K562 (cell line): Measurements from ENCODE around the gene ZDHHC8. TPM values are rescaled to one million over a fixed set of nuclear protein-coding genes. Genes with fewer than 3 reads are reported as not detected.

Source experiments
- JUNB ChIP-seq: fragments of 450-650 bp; formaldehyde crosslinking; conservative IDR thresholded peaks from 2 replicates; pipeline ENCODE4 v1.4.0; 2020; ENCODE audit warnings: mild to moderate bottlenecking
- MCM3 ChIP-seq: fragments of 450-650 bp; IDR thresholded peaks from 2 replicates; pipeline ENCODE4 v1.6.1; 2016
- MED1 ChIP-seq: sonication (generic); formaldehyde crosslinking; IDR thresholded peaks from 2 replicates; pipeline ENCODE4 v1.8.1; 2023; ENCODE audit warnings: missing genetic modification reagents, borderline replicate concordance
- MIER1 ChIP-seq: fragments of 450-650 bp; IDR thresholded peaks from 2 replicates; pipeline ENCODE4 v1.6.1; 2016; ENCODE audit warnings: antibody characterized with exemption, mild to moderate bottlenecking, low read depth
- NFE2 ChIP-seq: IDR thresholded peaks from 2 replicates; pipeline ENCODE4 v1.6.1; 2014; ENCODE audit warnings: antibody characterized with exemption, low read depth
- SRSF7 ChIP-seq: fragments of 200-400 bp; formaldehyde crosslinking; optimal IDR thresholded peaks from 2 replicates; pipeline ENCODE3; 2017; ENCODE audit warnings: mild to moderate bottlenecking, low read depth, low read length
- TCF3 ChIP-seq: sonication (generic); formaldehyde crosslinking; IDR thresholded peaks from 2 replicates; pipeline ENCODE4 v1.4.0; 2020; ENCODE audit warnings: mild to moderate bottlenecking, missing genetic modification reagents
- TEAD1 ChIP-seq, 2 experiments: fragments of 450-650 bp in 1 of 2; sonication (generic) in 1 of 2; formaldehyde crosslinking; IDR thresholded peaks; 2 replicates each; pipeline versions ENCODE4 v1.4.0 to v1.8.0; 2020 to 2022; ENCODE audit warnings: mild to moderate bottlenecking in 2 of 2, missing genetic modification reagents in 1 of 2
- TSC22D4 ChIP-seq: fragments of 450-650 bp; IDR thresholded peaks from 2 replicates; pipeline ENCODE4 v1.6.1; 2016; ENCODE audit warnings: missing genetic modification characterization, missing biosample characterization, control low read depth
- ZFP30 ChIP-seq: fragments of 250-450 bp; sonication (Bioruptor Pico); IDR thresholded peaks from 2 replicates; pipeline ENCODE4 v1.8.0; 2022; ENCODE audit warnings: moderate library complexity, mild to moderate bottlenecking, inconsistent platforms, borderline replicate concordance
- polyA plus RNA-seq, 8 experiments: library from polyadenylated mRNA; depleted of rRNA in 4 of 8; stranded (reverse) in 5 of 8; unstranded in 3 of 8; fragments of >200 nt; fragmentation: Nextera tagmentation in 2 of 8; fragmentation: Illumina TruSeq in 1 of 8; extraction: Ambion mirVana in 2 of 8; extraction: Trizol in 1 of 8; gene quantifications; 2 replicates each; pipeline versions ENCODE4 v1.2.1 to v1.2.3, GENCODE V29; 2011 to 2014; ENCODE audit warnings: inconsistent platforms in 1 of 8, missing spikeins in 1 of 8
- total RNA-seq, 7 experiments: library from RNA; depleted of rRNA in 6 of 7; stranded (reverse); fragments of >200 nt in 6 of 7; fragmentation: Illumina TruSeq in 2 of 7; extraction: Trizol in 2 of 7; gene quantifications; 2 replicates each; pipeline versions ENCODE4 v1.2.1 to v1.2.3, GENCODE V29; 2011 to 2021; ENCODE audit warnings: low replicate concordance in 1 of 7
- TF ChIP-seq, protein P1 (sequence below): fragments of 250-450 bp; sonication (Bioruptor Pico); IDR thresholded peaks from 2 replicates; pipeline ENCODE4 v1.8.0; 2022; ENCODE audit warnings: inconsistent platforms
- TF ChIP-seq, protein P2 (sequence below): IDR thresholded peaks from 2 replicates; pipeline ENCODE4 v1.6.1; 2016; ENCODE audit warnings: missing genetic modification characterization, missing compliant biosample characterization
- TF ChIP-seq, protein P3 (sequence below): fragments of 450-650 bp; IDR thresholded peaks from 2 replicates; pipeline ENCODE4 v1.6.1; 2016; ENCODE audit warnings: borderline replicate concordance
- TF ChIP-seq, protein P4 (sequence below): sonication (generic); formaldehyde crosslinking; IDR thresholded peaks from 2 replicates; pipeline ENCODE4 v1.8.1; 2023; ENCODE audit warnings: mild to moderate bottlenecking, missing genetic modification reagents
- TF ChIP-seq, protein P5 (sequence below): IDR thresholded peaks from 2 replicates; pipeline ENCODE4 v1.6.1; 2012; ENCODE audit warnings: low read depth, low read length, improper control_type of control experiment, borderline replicate concordance

The ZDHHC8 gene
- total and polyA plus RNA-seq, 9 of the 15 experiments (the other 6 are each of a cell fraction or from before 2014, with no cell fraction given): 0.04 to 109 (median 16.4) TPM

DNA sequence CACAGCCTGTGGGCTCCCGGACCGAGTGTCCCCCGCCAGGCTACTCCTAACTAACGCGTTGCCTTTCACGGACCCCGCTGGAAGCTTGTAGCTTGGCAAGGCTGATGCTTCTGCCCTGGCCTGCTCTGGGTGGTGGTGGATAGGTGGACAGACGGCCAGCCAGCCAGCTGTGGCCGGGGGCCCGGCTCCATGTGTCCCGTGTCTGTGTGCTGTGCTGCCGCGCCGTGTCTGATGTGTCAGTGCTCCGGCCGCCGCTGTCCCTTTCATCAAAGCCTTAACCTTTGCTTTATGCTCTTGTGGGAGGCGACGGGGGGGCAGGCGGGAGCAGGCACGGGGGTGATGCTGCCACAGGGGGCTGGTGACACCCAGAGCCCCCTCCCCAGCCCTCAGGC, 14.2 kb downstream of the ZDHHC8 start (continued):
- TF ChIP-seq, protein P1, sequence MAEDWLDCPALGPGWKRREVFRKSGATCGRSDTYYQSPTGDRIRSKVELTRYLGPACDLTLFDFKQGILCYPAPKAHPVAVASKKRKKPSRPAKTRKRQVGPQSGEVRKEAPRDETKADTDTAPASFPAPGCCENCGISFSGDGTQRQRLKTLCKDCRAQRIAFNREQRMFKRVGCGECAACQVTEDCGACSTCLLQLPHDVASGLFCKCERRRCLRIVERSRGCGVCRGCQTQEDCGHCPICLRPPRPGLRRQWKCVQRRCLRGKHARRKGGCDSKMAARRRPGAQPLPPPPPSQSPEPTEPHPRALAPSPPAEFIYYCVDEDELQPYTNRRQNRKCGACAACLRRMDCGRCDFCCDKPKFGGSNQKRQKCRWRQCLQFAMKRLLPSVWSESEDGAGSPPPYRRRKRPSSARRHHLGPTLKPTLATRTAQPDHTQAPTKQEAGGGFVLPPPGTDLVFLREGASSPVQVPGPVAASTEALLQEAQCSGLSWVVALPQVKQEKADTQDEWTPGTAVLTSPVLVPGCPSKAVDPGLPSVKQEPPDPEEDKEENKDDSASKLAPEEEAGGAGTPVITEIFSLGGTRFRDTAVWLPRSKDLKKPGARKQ: no peak
- TF ChIP-seq JUNB (CRISPR knock-in tag) (no peak), ZFP30 (no peak), TSC22D4 (no peak), TCF3 (CRISPR knock-in tag) (no peak), MCM3 (no peak), SRSF7 (no peak), MED1 (CRISPR knock-in tag) (0 out of 2 replicates have a peak, but pooled peaks have one; percentile 3), MIER1 (no peak), NFE2 (no peak), TEAD1 (CRISPR knock-in tag; IDR thresholded peaks at IDR 0.05) (no peak)
- TF ChIP-seq, protein P2, sequence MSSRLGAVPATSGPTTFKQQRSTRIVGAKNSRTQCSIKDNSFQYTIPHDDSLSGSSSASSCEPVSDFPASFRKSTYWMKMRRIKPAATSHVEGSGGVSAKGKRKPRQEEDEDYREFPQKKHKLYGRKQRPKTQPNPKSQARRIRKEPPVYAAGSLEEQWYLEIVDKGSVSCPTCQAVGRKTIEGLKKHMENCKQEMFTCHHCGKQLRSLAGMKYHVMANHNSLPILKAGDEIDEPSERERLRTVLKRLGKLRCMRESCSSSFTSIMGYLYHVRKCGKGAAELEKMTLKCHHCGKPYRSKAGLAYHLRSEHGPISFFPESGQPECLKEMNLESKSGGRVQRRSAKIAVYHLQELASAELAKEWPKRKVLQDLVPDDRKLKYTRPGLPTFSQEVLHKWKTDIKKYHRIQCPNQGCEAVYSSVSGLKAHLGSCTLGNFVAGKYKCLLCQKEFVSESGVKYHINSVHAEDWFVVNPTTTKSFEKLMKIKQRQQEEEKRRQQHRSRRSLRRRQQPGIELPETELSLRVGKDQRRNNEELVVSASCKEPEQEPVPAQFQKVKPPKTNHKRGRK (tag): no peak
- TF ChIP-seq, protein P3, sequence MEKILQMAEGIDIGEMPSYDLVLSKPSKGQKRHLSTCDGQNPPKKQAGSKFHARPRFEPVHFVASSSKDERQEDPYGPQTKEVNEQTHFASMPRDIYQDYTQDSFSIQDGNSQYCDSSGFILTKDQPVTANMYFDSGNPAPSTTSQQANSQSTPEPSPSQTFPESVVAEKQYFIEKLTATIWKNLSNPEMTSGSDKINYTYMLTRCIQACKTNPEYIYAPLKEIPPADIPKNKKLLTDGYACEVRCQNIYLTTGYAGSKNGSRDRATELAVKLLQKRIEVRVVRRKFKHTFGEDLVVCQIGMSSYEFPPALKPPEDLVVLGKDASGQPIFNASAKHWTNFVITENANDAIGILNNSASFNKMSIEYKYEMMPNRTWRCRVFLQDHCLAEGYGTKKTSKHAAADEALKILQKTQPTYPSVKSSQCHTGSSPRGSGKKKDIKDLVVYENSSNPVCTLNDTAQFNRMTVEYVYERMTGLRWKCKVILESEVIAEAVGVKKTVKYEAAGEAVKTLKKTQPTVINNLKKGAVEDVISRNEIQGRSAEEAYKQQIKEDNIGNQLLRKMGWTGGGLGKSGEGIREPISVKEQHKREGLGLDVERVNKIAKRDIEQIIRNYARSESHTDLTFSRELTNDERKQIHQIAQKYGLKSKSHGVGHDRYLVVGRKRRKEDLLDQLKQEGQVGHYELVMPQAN: no peak
- TF ChIP-seq, protein P4, sequence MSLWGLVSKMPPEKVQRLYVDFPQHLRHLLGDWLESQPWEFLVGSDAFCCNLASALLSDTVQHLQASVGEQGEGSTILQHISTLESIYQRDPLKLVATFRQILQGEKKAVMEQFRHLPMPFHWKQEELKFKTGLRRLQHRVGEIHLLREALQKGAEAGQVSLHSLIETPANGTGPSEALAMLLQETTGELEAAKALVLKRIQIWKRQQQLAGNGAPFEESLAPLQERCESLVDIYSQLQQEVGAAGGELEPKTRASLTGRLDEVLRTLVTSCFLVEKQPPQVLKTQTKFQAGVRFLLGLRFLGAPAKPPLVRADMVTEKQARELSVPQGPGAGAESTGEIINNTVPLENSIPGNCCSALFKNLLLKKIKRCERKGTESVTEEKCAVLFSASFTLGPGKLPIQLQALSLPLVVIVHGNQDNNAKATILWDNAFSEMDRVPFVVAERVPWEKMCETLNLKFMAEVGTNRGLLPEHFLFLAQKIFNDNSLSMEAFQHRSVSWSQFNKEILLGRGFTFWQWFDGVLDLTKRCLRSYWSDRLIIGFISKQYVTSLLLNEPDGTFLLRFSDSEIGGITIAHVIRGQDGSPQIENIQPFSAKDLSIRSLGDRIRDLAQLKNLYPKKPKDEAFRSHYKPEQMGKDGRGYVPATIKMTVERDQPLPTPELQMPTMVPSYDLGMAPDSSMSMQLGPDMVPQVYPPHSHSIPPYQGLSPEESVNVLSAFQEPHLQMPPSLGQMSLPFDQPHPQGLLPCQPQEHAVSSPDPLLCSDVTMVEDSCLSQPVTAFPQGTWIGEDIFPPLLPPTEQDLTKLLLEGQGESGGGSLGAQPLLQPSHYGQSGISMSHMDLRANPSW: no peak
- TF ChIP-seq, protein P5, sequence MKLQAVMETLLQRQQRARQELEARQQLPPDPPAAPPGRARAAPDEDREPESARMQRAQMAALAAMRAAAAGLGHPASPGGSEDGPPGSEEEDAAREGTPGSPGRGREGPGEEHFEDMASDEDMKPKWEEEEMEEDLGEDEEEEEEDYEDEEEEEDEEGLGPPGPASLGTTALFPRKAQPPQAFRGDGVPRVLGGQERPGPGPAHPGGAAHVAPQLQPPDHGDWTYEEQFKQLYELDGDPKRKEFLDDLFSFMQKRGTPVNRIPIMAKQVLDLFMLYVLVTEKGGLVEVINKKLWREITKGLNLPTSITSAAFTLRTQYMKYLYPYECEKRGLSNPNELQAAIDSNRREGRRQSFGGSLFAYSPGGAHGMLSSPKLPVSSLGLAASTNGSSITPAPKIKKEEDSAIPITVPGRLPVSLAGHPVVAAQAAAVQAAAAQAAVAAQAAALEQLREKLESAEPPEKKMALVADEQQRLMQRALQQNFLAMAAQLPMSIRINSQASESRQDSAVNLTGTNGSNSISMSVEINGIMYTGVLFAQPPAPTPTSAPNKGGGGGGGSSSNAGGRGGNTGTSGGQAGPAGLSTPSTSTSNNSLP: no peak
